Activated B cell treated with CpG ODN at 0.5 μM for 24 hours (primary cell): Measurements from ENCODE around the gene ANO10. TPM values are rescaled to one million over a fixed set of nuclear protein-coding genes. Genes with fewer than 3 reads are reported as not detected.

Experiments
- ATAC-seq: fragments of 200-7000 bp; cut with Tn5 transposase; one replicate; pipeline ENCODE4 v1.10.0; 2021; ENCODE audit warnings: low read depth, mild to moderate bottlenecking, moderate library complexity
- CTCF ChIA-PET: fragments of 350-600 bp; sonication (Branson Sonifier 250); formaldehyde crosslinking; loops from one replicate; lab custom pipeline; 2021; ENCODE audit warnings: antibody characterized with exemption; lab: Charles Lee
- POLR2A ChIA-PET: fragments of 350-600 bp; sonication (Branson Sonifier 250); formaldehyde crosslinking; loops from one replicate; lab custom pipeline; 2021; ENCODE audit warnings: antibody characterized with exemption; lab: Charles Lee
- DNase-seq: peaks from one replicate; pipeline ENCODE4 v3.0.0; 2022
- H3K27ac Mint-ChIP-seq: one replicate; pipeline ENCODE4 v1.8.0; 2020; ENCODE audit warnings: mixed read lengths
- H3K27me3 Mint-ChIP-seq: one replicate; pipeline ENCODE4 v1.8.0; 2021; ENCODE audit warnings: mixed read lengths
- H3K36me3 Mint-ChIP-seq: one replicate; pipeline ENCODE4 v1.8.0; 2021; ENCODE audit warnings: low read depth, mixed read lengths
- H3K4me1 Mint-ChIP-seq: one replicate; pipeline ENCODE4 v1.8.0; 2021; ENCODE audit warnings: mixed read lengths
- H3K4me3 Mint-ChIP-seq: one replicate; pipeline ENCODE4 v1.8.0; 2020; ENCODE audit warnings: mild to moderate bottlenecking, mixed read lengths
- H3K9me3 Mint-ChIP-seq: one replicate; pipeline ENCODE4 v1.8.0; 2020; ENCODE audit warnings: mixed read lengths
- intact Hi-C: fragments of 100-400 bp; cut with micrococcal nuclease; formaldehyde crosslinking; loops from one replicate; pipeline ENCODE4 v1.15.1; 2024
- total RNA-seq: library from RNA; stranded (reverse); gene quantifications from 2 replicates; pipeline ENCODE4 v1.2.3, GENCODE V29; 2022
- TF ChIP-seq, protein P1 (sequence below): fragments of 200-600 bp; IDR thresholded peaks from one replicate; pipeline ENCODE4 v1.8.0; 2022; ENCODE audit warnings: antibody characterized with exemption, mild to moderate bottlenecking

The ANO10 gene
- total RNA-seq, 1 donor from 2014 or later, result 6.4 TPM

DNA sequence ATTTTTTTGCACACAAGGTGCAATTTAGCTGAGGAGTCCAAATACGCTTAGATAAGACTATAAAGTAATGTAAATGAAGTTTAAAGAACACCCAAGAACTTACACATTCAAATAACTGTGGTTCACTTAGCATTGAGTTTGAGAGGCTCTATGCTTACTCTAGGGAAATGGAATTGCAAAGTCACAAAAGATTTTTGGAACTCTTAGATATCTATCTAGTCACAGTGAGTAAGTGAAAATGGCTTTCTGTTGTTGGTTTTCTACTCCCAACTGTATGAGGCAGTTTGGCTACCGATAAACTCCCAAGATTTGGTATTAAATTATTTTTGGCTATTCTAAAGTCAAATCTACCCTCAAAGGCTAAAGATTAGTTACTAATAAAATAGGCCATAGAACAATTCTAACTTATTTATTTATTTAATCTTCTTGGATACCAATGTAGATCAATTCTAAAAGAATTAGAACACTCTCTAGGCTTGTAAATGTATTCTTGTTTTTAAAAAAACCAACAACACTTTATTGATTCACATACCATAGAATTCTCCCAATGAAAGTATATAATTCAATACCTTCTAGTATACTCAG lies 170.0 kb downstream of the ANO10 start:
- Mint-ChIP-seq H3K27me3 (no peaks in the 10 kb centered on the region), H3K36me3 (no peaks in the 10 kb centered on the region), H3K4me3 (no peak overlapping the region), H3K9me3 (peaks cover 2% of the 10 kb centered on the region), H3K27ac (no peak overlapping the region), H3K4me1 (no peaks in the 10 kb centered on the region)
- intact Hi-C loops, result no loop called here
- DNase-seq (no peak), ATAC-seq (no peak)
- POLR2A ChIA-PET, result no interaction called here
- CTCF ChIA-PET, result no interaction called here
- TF ChIP-seq, protein P1, sequence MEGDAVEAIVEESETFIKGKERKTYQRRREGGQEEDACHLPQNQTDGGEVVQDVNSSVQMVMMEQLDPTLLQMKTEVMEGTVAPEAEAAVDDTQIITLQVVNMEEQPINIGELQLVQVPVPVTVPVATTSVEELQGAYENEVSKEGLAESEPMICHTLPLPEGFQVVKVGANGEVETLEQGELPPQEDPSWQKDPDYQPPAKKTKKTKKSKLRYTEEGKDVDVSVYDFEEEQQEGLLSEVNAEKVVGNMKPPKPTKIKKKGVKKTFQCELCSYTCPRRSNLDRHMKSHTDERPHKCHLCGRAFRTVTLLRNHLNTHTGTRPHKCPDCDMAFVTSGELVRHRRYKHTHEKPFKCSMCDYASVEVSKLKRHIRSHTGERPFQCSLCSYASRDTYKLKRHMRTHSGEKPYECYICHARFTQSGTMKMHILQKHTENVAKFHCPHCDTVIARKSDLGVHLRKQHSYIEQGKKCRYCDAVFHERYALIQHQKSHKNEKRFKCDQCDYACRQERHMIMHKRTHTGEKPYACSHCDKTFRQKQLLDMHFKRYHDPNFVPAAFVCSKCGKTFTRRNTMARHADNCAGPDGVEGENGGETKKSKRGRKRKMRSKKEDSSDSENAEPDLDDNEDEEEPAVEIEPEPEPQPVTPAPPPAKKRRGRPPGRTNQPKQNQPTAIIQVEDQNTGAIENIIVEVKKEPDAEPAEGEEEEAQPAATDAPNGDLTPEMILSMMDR, result no peak

DNA sequence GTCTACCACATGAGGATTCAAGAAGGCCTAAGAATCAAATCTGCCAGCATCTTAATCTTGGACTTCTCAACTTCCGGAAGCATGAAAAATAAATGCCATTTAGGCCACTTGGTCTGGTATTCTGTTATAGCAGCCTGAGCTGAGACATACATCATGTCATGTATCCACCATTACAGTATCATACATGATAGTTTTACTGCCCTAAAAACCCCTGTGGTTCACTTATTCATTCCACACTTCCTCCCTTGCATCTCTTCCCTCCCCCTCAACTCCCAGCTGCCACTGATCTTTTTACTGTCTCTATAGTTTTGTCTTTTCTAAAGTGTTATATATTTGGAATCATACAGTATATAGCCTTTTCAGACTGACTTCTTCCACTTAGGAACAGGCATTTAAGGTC lies 173.7 kb downstream of the ANO10 start:
- Mint-ChIP-seq H3K27me3 (no peaks in the 10 kb centered on the region), H3K27ac (no peak overlapping the region), H3K36me3 (no peaks in the 10 kb centered on the region), H3K4me1 (no peaks in the 10 kb centered on the region), H3K4me3 (no peak overlapping the region), H3K9me3 (no peaks in the 10 kb centered on the region)
- POLR2A ChIA-PET, result interaction anchor here (0.7 kb wide), 1 partner anchor 448 kb away, joined by 4 read pairs; no protein-coding TSS in a partner anchor
- CTCF ChIA-PET, result no interaction called here
- TF ChIP-seq, protein P1, result no peak
- DNase-seq (no peak), ATAC-seq (no peak)
- intact Hi-C loops, result no loop called here

DNA sequence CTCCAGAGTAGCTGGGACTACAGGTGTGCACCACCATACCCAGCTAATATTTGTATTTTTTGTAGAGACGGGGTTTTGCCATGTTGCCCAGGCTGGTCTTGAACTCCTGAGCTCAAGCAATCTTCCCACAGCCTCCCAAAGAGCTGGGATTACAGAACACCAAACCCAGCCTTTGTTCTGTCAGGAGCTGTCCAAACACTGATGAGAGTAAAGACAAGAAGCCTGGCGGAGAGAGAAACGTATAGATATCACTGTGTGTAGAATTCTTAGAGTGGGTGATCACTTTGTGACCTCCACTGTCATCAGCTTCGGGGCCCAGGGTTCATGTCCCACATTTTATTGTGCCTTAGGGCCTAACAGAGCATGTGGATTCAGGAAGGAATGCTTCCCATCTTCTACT lies 176.0 kb downstream of the ANO10 start:
- no peaks in the 10 kb centered on the region for H3K36me3 Mint-ChIP-seq
- CTCF ChIA-PET, result no interaction called here
- no peak for DNase-seq

DNA sequence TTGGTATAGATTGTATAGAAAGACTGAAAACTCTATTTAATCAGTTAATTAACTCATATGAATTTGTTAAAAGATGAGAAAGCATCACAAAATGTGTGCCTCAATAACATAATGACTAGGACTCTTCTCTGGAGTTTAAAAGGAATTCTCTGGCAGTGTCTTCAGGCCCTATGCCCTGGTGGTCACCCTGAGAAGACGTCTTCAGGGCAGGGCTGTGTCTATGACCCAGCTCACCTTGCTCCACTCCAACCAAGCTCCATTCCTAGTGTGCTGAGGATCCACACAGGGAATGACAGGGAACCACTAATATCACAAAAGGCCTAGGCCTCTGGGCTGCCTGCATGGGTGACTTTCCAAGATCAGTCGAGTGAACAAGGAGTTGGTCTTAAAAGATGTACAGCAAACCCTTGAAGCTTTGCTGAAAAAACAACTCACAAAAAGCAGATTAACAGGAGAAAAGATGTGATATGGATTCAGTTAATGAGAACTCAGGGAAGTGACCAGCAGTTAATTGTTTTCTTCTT lies 178.9 kb downstream of the ANO10 start:
- TF ChIP-seq, protein P1, result no peak
- Mint-ChIP-seq H3K27me3 (no peaks in the 10 kb centered on the region), H3K27ac (no peak overlapping the region), H3K9me3 (no peaks in the 10 kb centered on the region), H3K4me1 (no peaks in the 10 kb centered on the region), H3K4me3 (no peak overlapping the region), H3K36me3 (peaks cover 4% of the 10 kb centered on the region)
- no peak for ATAC-seq
- CTCF ChIA-PET, result no interaction called here
- intact Hi-C loops, result no loop called here
- POLR2A ChIA-PET, result no interaction called here
- no peak for DNase-seq

More for the DNA sequence above, 176.0 kb downstream of the ANO10 start:
- TF ChIP-seq, protein P1, result no peak
- Mint-ChIP-seq H3K9me3 (no peaks in the 10 kb centered on the region), H3K4me3 (no peak overlapping the region), H3K4me1 (no peaks in the 10 kb centered on the region), H3K27me3 (no peaks in the 10 kb centered on the region), H3K27ac (no peak overlapping the region)
- no peak for ATAC-seq
- POLR2A ChIA-PET, result no interaction called here
- intact Hi-C loops, result no loop called here

DNA sequence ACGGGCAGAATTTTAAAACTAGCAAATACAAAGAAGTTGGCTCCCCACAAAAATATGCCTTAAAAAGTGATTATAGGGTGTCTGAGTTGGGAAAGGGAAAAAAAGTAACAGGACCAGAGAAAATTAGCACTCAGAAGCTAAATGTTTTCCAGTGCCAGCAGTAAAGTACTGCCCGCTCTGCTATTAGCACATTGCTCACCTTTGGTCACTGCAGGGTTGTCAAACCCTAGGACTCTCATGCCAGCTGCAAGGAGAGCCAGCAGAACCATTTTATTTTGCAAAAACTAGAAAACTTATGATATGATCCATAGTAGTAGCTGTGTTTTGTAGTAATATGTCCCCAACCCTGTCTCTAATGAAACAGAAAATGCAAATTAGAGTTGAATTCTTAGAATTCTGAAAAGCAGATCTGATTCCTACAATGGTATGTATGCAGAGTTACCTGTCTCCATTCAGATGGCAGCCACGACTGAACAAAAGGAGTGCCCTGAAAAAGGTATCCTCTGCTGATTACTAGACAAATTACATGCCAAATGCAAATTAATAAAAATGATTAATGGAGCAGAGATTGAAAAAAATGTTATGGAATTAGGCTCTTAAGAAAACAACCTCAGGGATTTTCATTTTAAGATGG lies 185.2 kb downstream of the ANO10 start:
- ChIA-PET CTCF (no interaction called here), POLR2A (no interaction called here)
- Mint-ChIP-seq H3K9me3 (no peaks in the 10 kb centered on the region), H3K36me3 (peaks cover 6% of the 10 kb centered on the region), H3K4me1 (no peaks in the 10 kb centered on the region), H3K27me3 (peaks cover 1% of the 10 kb centered on the region), H3K4me3 (no peak overlapping the region), H3K27ac (no peak overlapping the region)
- TF ChIP-seq, protein P1, result no peak
- DNase-seq, result no peak
- no peak for ATAC-seq
- intact Hi-C loops, result no loop called here
